CD14-positive monocyte (primary cell): ENCODE results near the gene ZNF48. TPM values are rescaled to one million over a fixed set of nuclear protein-coding genes. Genes with fewer than 3 reads are reported as not detected.

Experiments used
- DNase-seq, 3 donors: peaks; one replicate each; pipeline ENCODE4 v3.0.0-alpha.2; 2011 to 2022
- H2AFZ ChIP-seq: 2 replicates; pipeline ENCODE4 v1.6.0; 2012; ENCODE audit warnings: mild to moderate bottlenecking, low read depth, low read length, inconsistent platforms; ENCODE audit not compliant: insufficient read depth, poor library complexity, severe bottlenecking
- H3K27ac ChIP-seq, 2 donors: 1 replicate in 1 of 2; 2 replicates in 1 of 2; pipeline ENCODE4 v1.5.1; 2012 to 2013; ENCODE audit warnings: low read length in 2 of 2, control low read depth in 1 of 2, inconsistent platforms in 1 of 2, low read depth in 1 of 2, mild to moderate bottlenecking in 1 of 2
- H3K27me3 ChIP-seq, 2 donors: one replicate each; pipeline versions ENCODE4 v1.6.0 to v1.6.1; 2011 to 2013; ENCODE audit warnings: low read length in 2 of 2; ENCODE audit not compliant: control insufficient read depth in 2 of 2, insufficient read depth in 2 of 2
- H3K36me3 ChIP-seq, 2 donors: replicated peaks in 1 of 2; 1 replicate in 1 of 2; 2 replicates in 1 of 2; pipeline versions ENCODE4 v1.5.1 to v1.6.1; 2012 to 2013; ENCODE audit warnings: low read length in 2 of 2, control low read depth in 1 of 2, inconsistent platforms in 1 of 2, mild to moderate bottlenecking in 1 of 2; ENCODE audit not compliant: insufficient read depth in 2 of 2, control insufficient read depth in 1 of 2
- H3K4me1 ChIP-seq, 2 donors: 1 replicate in 1 of 2; 2 replicates in 1 of 2; pipeline versions ENCODE4 v1.5.1 to v1.6.1; 2012 to 2013; ENCODE audit warnings: low read length in 2 of 2, control low read depth in 1 of 2, inconsistent platforms in 1 of 2, mild to moderate bottlenecking in 1 of 2, moderate library complexity in 1 of 2; ENCODE audit not compliant: insufficient read depth in 2 of 2, control insufficient read depth in 1 of 2
- H3K4me2 ChIP-seq: replicated peaks from 2 replicates; pipeline ENCODE3; 2012; ENCODE audit warnings: low read length, moderate library complexity, mild to moderate bottlenecking; ENCODE audit not compliant: poor library complexity, severe bottlenecking; ENCODE audit errors: extremely low read depth
- H3K4me3 ChIP-seq, 3 experiments: fragments of 200-600 bp in 1 of 3; sonication (generic) in 1 of 3; replicated peaks in 1 of 3; 1 replicate in 2 of 3; 2 replicates in 1 of 3; pipeline ENCODE4 v1.5.1; 2011 to 2013; ENCODE audit warnings: low read length in 3 of 3, mild to moderate bottlenecking in 3 of 3, control low read depth in 2 of 3, low read depth in 2 of 3, inconsistent platforms in 1 of 3, moderate library complexity in 1 of 3
- H3K79me2 ChIP-seq: 2 replicates; pipeline ENCODE4 v1.6.0; 2012; ENCODE audit warnings: mild to moderate bottlenecking, control low read depth, inconsistent platforms, low read length, moderate library complexity; ENCODE audit not compliant: insufficient read depth
- H3K9ac ChIP-seq: 2 replicates; pipeline ENCODE4 v1.6.0; 2017; ENCODE audit warnings: low read length, mild to moderate bottlenecking; ENCODE audit not compliant: insufficient read depth, poor library complexity, severe bottlenecking
- H3K9me3 ChIP-seq, 2 donors: replicated peaks in 1 of 2; 1 replicate in 1 of 2; 2 replicates in 1 of 2; pipeline versions ENCODE4 v1.5.1 to v1.6.1; 2012 to 2013; ENCODE audit warnings: low read length in 2 of 2, control low read depth in 1 of 2; ENCODE audit not compliant: control insufficient read depth in 1 of 2, insufficient read depth in 1 of 2
- H4K20me1 ChIP-seq: 2 replicates; pipeline ENCODE4 v1.6.0; 2012; ENCODE audit warnings: mild to moderate bottlenecking, low read length, control low read depth, moderate library complexity; ENCODE audit not compliant: insufficient read depth
- H3K27ac Mint-ChIP-seq, 7 donors: one replicate each; pipeline ENCODE4 v1.8.0; 2020; ENCODE audit warnings: mild to moderate bottlenecking in 7 of 7, mixed read lengths in 7 of 7, moderate library complexity in 6 of 7, inconsistent platforms in 2 of 7
- H3K27me3 Mint-ChIP-seq, 3 donors: one replicate each; pipeline ENCODE4 v1.8.0; 2021 to 2022; ENCODE audit warnings: low read depth in 3 of 3, mild to moderate bottlenecking in 3 of 3, mixed read lengths in 3 of 3, moderate library complexity in 3 of 3, inconsistent platforms in 1 of 3
- H3K36me3 Mint-ChIP-seq, 2 donors: one replicate each; pipeline ENCODE4 v1.8.0; 2020; ENCODE audit warnings: mixed read lengths in 2 of 2, inconsistent platforms in 1 of 2, mild to moderate bottlenecking in 1 of 2
- H3K4me1 Mint-ChIP-seq: one replicate; pipeline ENCODE4 v1.8.0; 2020; ENCODE audit warnings: mild to moderate bottlenecking, mixed read lengths
- H3K4me3 Mint-ChIP-seq, 2 donors: one replicate each; pipeline ENCODE4 v1.8.0; 2020; ENCODE audit warnings: mild to moderate bottlenecking in 2 of 2, mixed read lengths in 2 of 2, moderate library complexity in 1 of 2
- H3K9me3 Mint-ChIP-seq, 7 donors: one replicate each; pipeline ENCODE4 v1.8.0; 2020 to 2022; ENCODE audit warnings: mixed read lengths in 7 of 7, mild to moderate bottlenecking in 6 of 7, moderate library complexity in 6 of 7, inconsistent platforms in 2 of 7
- WGBS: methylation state at CpG from one replicate; pipeline ENCODE4 v1.1.5; 2013; ENCODE audit warnings: missing lambda C conversion rate; ENCODE audit not compliant: insufficient coverage; 5-methylcytosine and 5-hydroxymethylcytosine counted together
- intact Hi-C, 2 donors: fragments of 100-400 bp; cut with micrococcal nuclease; formaldehyde crosslinking; loops; one replicate each; pipeline versions ENCODE4 v1.15.0 to v1.15.1; 2023
- polyA plus RNA-seq, 3 donors: library from polyadenylated mRNA; depleted of rRNA in 1 of 3; unstranded in 2 of 3; stranded (reverse) in 1 of 3; fragments of 300-500 nt in 2 of 3; fragments of >200 nt in 1 of 3; fragmentation: Illumina TruSeq in 2 of 3; gene quantifications; 1 replicate in 2 of 3; 2 replicates in 1 of 3; pipeline ENCODE4 v1.2.3, GENCODE V29; 2012 to 2021
- TF ChIP-seq, protein P1 (sequence below): fragments of 200-600 bp; IDR thresholded peaks from one replicate; pipeline ENCODE4 v1.8.0; 2022; ENCODE audit warnings: antibody characterized with exemption, mild to moderate bottlenecking

ZNF48 gene
- polyA plus RNA-seq, 3 donors: 0.67 to 1.4 (median 0.93) TPM

- no peak overlapping the region for H3K4me2 ChIP-seq
- no peak overlapping the region for H2AFZ ChIP-seq
- TF ChIP-seq, protein P1, sequence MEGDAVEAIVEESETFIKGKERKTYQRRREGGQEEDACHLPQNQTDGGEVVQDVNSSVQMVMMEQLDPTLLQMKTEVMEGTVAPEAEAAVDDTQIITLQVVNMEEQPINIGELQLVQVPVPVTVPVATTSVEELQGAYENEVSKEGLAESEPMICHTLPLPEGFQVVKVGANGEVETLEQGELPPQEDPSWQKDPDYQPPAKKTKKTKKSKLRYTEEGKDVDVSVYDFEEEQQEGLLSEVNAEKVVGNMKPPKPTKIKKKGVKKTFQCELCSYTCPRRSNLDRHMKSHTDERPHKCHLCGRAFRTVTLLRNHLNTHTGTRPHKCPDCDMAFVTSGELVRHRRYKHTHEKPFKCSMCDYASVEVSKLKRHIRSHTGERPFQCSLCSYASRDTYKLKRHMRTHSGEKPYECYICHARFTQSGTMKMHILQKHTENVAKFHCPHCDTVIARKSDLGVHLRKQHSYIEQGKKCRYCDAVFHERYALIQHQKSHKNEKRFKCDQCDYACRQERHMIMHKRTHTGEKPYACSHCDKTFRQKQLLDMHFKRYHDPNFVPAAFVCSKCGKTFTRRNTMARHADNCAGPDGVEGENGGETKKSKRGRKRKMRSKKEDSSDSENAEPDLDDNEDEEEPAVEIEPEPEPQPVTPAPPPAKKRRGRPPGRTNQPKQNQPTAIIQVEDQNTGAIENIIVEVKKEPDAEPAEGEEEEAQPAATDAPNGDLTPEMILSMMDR: no peak
- no peak overlapping the region for H3K4me3 ChIP-seq
- intact Hi-C loops: no loop called here
- H3K9ac ChIP-seq: no peak overlapping the region
- no peak overlapping the region for H3K4me3 Mint-ChIP-seq
- H3K36me3 Mint-ChIP-seq: peaks cover 5 to 13% of the 10 kb centered on the region in 2 donors
- 89% methylated on average over 1 of the region's 4 CpGs for WGBS
- no peaks in the 10 kb centered on the region for H3K36me3 ChIP-seq
- H3K27ac ChIP-seq: no peak overlapping the region
- H3K4me1 Mint-ChIP-seq: peaks cover 37% of the 10 kb centered on the region
- no peak overlapping the region for H3K27ac Mint-ChIP-seq
- no peaks in the 10 kb centered on the region for H3K79me2 ChIP-seq
- no peaks in the 10 kb centered on the region for H3K9me3 ChIP-seq
- DNase-seq: no peak
- H4K20me1 ChIP-seq: no peaks in the 10 kb centered on the region
- no peaks in the 10 kb centered on the region for H3K9me3 Mint-ChIP-seq
- H3K4me1 ChIP-seq: peaks cover 21 to 31% of the 10 kb centered on the region in 2 donors
- H3K27me3 ChIP-seq: no peaks in the 10 kb centered on the region
- H3K27me3 Mint-ChIP-seq: peaks cover 7 to 26% (median 11%) of the 10 kb centered on the region in 3 donors
These were observed 1.8 kb downstream of the ZNF48 start for GRCh38 chr16:30397056-30397455.

DNA sequence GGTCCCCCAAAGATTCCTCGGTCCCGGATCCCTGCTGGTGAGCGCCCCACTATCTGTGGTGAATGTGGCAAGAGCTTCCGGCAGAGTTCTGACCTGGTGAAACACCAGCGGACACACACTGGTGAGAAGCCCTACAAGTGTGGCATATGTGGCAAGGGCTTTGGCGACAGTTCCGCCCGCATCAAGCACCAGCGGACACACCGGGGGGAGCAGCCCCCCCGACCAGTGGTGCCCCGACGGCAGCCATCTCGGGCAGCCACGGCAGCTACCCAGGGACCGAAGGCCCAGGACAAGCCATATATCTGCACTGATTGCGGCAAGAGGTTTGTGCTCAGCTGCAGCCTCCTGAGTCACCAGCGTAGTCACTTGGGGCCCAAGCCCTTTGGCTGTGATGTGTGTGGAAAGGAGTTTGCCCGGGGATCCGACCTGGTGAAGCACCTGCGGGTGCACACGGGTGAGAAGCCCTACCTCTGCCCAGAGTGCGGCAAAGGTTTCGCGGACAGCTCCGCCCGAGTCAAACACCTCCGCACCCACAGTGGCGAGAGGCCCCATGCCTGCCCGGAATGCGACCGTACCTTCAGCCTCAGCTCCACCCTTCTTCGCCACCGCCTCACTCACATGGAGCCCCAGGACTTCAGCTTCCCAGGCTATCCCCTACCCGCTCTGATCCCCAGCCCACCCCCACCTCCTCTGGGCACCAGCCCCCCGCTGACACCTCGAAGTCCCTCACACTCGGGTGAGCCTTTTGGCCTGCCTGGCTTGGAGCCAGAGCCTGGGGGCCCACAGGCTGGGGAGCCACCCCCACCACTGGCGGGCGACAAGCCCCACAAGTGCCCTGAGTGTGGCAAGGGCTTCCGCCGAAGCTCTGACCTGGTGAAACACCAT is 2.8 kb downstream of the ZNF48 start:
- Histone ChIP-seq H3K4me3 (no peak overlapping the region), H3K9me3 (no peaks in the 10 kb centered on the region), H4K20me1 (no peaks in the 10 kb centered on the region), H3K79me2 (no peaks in the 10 kb centered on the region), H3K36me3 (no peaks in the 10 kb centered on the region), H3K27me3 (no peaks in the 10 kb centered on the region), H3K27ac (no peak overlapping the region), H3K4me1 (peaks cover 21 to 34% of the 10 kb centered on the region in 2 donors), H3K4me2 (no peak overlapping the region), H2AFZ (no peak overlapping the region), H3K9ac (no peak overlapping the region)
- no peak overlapping the region for H3K27ac Mint-ChIP-seq
- TF ChIP-seq, protein P1: no peak
- DNase-seq: no peak
- H3K36me3 Mint-ChIP-seq: peaks cover 5 to 13% of the 10 kb centered on the region in 2 donors
- no peak overlapping the region for H3K4me3 Mint-ChIP-seq
- peaks cover 40% of the 10 kb centered on the region for H3K4me1 Mint-ChIP-seq
- peaks cover 5 to 25% (median 14%) of the 10 kb centered on the region in 3 donors for H3K27me3 Mint-ChIP-seq
- intact Hi-C loops: no loop called here
- no peaks in the 10 kb centered on the region for H3K9me3 Mint-ChIP-seq
- 95% methylated on average over 39 of the region's 42 CpGs for WGBS
